Measurements from ENCODE around the gene C3AR1.
"Not testable (repeated sequence)": the region's sequence is repeated elsewhere in the genome, so short reads cannot be mapped to it uniquely, and the experiment has no call there.

Gene C3AR1

DNA sequence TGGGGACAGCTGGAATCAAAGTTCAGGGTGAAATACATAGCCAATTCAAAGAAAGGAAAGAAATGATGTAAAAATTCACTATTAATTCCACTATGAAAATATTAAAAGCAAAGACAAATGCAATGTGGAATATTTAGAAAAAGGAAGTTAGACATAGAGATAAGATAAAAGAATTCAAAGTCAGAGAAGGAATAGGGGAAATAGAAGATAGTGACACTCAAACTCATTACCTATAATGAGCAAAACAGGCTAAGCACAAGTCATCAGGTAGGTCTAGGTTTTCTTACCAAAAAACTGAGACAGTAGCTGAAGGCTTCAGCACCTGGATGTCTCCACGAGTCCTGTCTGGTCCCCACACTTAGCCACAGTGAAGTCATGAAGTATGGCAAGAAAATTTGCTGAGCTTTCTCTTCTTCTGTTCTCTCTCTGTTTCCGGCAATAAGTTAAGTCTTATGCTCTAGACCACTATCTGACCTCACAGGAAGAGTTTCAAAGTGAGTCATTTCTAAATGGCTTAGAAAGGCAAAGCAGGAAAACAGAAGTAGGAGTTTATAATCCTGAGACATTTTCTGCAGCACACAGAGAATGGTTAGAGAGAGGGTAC is at the start of gene C3AR1:
Gene C3AR1, minus strand, starts transcription at position 369 of the 604 bp plus-strand sequence. CDS start 6,174 bp downstream, outside the sequence.
- DNase-seq (ENCODE audit: low read depth in 2 of 2), result no peak

DNA sequence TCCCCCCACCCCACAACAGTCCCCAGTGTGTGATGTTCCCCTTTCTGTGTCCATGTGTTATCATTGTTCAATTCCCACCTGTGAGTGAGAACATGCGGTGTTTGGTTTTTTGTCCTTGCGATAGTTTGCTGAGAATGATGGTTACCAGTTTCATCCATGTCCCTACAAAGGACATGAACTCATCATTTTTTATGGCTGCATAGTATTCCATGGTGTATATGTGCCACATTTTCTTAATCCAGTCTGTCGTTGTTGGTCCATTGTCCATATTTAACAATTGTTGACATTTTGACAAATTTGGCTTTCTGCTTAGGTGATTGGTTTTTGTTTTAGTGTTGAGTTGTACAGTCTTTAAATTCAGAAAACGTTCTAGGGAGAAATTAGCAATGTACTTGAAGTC is 47.0 kb upstream of the C3AR1 start:
- not testable (repeated sequence) for DNase-seq (ENCODE audit: low read depth in 2 of 2)

GRCh38 chr12:8108808-8109398 is 42.7 kb upstream of the C3AR1 start:
- DNase-seq (ENCODE audit: low read depth in 2 of 2), result peak; percentile 38 to 57

DNA sequence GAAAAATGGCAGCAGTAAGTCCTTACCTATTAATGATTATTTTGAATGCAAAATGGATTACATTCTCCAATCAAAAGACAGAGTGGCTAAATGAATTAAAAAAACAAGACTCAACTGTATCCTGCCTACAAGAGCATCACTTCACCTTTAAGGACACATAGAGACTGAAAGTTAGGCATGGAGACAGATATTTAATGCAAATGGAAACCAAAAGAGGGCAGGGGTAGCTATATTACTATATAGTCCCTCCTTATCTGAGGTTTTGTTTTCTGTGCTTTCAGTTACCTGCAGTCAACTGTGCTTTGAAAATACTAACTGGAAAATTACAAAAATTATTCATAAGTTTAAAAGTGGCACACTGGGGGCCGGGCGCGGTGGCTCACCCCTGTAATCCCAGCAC is 33.1 kb upstream of the C3AR1 start:
- no peak for DNase-seq (ENCODE audit: low read depth in 2 of 2)

DNA sequence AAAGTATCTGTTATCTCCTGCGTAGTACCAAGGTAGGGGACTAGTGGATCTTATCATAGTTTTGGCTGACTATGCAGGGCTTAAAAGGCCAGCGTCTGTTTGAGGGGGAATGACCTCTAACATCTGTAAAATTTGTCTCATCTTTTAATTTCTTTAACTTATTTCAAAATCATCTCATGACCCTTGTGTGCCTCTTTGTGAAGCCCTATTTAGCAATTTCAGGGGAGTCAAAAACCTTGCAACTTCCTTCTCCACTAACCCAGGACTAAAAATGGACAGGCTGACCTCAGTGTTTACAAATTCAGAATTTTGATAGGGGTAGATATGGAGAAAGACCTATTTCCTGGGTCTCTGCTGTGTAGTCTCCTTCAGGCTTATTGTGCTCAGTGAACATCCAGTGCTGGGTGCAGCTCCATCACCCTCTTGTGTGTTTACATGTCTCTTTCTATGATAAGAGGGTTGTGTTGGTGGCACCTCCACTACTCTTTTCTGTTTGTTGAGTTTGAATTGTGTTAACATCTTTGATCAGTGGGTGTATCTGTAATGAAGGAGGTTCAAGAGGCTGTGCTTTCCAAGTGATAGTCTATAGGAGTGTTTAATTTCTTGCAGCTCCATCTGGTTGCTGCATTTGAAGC is 30.2 kb upstream of the C3AR1 start:
- no peak for DNase-seq (ENCODE audit: low read depth in 2 of 2)

DNA sequence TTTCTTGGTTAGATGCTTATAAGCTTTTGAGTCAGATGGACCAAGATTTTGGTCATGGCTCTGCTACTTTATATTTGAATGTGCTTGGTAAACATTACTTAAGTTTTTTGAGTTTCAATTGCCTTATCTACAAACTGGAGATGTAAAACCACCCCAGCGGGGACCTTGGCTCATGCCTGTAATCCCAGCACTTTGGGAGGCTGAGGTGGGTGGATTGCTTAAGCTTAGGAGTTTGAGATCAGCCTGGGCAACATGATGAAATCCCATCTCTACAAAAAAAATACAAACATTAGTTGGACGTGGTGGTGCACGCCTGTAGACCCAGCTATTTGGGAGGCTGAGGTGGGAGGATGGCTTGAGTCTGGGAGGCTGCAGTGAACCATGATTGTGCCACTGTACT is 27.1 kb upstream of the C3AR1 start:
- DNase-seq (ENCODE audit: low read depth in 2 of 2), result no peak

GRCh38 chr12:8089716-8090115 is 23.6 kb upstream of the C3AR1 start:
- no peak for DNase-seq (ENCODE audit: low read depth in 2 of 2)

DNA sequence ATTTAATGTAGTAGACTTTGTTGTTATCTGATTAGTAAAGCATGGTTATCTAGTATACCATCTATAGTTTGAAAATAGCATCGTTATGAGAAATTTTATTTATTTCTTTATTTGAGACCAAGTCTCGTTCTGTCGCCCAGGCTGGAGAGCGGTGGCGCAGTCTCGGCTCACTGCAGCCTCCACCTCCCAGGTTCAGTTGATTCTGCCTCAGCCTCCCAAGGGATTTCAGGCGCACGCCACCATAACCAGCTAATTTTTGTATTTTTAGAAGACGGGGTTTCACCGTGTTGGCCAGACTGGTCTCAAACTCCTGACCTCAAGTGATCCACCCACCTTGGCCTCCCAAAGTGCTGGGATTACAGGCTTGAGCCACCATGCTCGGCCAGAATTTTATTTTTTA is 23.1 kb upstream of the C3AR1 start:
- DNase-seq (ENCODE audit: low read depth in 2 of 2), result not testable (repeated sequence)

DNA sequence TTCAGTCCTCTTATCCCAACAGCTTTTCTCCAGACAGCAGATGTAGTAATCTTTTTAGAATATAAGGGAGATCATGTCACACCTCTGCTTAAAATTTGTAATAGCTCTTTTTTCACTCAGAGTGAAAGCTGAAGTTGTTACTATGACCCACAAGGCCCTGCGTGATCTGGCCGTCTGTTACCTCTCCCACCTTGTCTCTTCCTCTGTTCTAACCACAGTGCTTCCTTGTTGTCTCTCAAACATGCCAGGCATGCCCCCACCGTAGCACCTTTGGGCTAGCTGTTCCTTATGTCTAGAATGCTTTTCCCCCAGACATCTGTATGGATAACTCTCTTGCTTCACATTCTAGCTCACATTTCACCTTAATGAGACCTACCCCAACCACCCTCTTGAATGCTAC is 22.4 kb upstream of the C3AR1 start:
- DNase-seq (ENCODE audit: low read depth in 2 of 2), result no peak

- DNase-seq (ENCODE audit: low read depth in 2 of 2), result no peak
These were observed 21.5 kb upstream of the C3AR1 start for GRCh38 chr12:8087666-8088065.

- DNase-seq (ENCODE audit: low read depth in 2 of 2), result not testable (repeated sequence)
These were observed 18.2 kb upstream of the C3AR1 start for GRCh38 chr12:8084351-8084750.

GRCh38 chr12:8082808-8083100 is 16.6 kb upstream of the C3AR1 start:
- DNase-seq (ENCODE audit: low read depth in 2 of 2), result no peak

GRCh38 chr12:8081251-8081920 is 15.2 kb upstream of the C3AR1 start:
- no peak for DNase-seq (ENCODE audit: low read depth in 2 of 2)

- no peak for DNase-seq (ENCODE audit: low read depth in 2 of 2)
These were observed 14.0 kb upstream of the C3AR1 start for GRCh38 chr12:8080120-8080519.

DNA sequence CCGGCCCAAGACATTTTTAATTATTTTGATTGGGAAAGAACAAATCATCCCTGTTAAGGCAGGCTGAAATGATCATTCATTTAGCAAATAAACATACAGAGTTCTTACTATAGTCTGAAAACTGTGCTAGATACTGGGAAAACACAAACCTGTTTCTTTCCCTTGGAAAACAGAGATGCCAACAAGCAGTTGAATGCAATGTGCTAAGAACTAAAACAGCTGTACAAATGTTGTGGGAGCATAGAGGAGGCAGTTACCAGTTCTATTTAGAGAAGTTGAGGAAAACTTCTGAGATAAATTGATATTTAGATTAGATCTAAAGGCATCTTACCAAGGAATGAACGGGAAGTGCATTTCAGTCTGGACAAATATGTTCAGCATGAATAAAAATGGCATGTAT is 12.8 kb upstream of the C3AR1 start:
- DNase-seq (ENCODE audit: low read depth in 2 of 2), result no peak

DNA sequence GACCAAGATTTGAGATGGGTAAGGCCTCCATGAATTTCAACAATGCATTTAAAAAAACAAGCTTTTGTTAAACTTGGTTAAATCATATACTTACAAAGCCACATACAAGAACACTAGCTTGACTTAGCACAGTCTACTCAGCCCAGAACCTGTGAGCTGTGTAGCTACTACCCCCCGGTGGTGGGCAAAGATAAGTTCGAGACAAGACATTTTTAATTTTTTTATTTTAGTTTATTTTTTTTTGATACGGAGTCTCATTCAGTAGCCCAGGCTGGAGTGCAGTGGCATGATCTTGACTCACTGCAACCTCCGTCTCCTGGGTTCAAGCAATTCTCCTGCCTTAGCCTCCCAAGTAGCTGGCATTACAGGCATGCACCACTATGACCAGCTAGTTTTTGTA is 12.2 kb upstream of the C3AR1 start:
- DNase-seq (ENCODE audit: low read depth in 2 of 2), result peak; percentile 19 to 42

DNA sequence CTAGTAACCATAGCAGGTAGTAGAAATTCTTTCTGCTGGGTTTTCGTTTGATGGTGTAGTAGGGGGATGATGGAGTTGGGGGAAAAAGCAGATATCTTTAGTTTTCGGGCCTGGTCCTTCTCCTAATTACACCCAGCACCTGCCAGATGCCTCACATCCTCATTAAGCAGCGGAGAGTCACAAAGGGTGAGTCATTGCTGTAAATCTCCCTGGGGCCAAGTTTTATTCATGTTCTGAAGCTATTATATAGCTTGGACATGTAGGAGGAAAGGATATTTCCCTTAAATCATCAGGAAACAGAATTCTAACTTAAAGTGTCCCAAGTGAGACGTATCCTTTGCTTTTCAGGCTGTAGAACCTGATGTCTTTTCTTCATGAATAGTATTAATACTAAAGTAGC is 11.0 kb upstream of the C3AR1 start:
- DNase-seq (ENCODE audit: low read depth in 2 of 2), result no peak

DNA sequence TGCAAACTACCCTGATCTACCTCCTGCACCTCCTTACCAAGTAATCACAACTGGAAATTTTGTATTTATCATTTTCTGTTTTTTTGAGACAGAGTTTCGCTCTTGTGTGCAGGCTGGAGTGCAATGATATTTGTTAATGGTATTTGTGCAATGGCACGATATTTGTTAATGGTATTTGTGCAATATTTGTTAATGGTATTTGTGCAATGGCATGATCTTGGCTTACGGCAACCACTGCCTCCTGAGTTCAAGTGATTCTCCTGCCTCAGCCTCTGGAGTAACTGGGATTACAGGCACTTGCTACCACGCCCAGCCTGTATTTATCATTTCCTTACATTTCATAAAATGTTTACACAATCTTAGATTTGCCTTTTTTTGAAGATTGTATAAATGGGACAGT is 10.2 kb upstream of the C3AR1 start:
- no peak for DNase-seq (ENCODE audit: low read depth in 2 of 2)

DNA sequence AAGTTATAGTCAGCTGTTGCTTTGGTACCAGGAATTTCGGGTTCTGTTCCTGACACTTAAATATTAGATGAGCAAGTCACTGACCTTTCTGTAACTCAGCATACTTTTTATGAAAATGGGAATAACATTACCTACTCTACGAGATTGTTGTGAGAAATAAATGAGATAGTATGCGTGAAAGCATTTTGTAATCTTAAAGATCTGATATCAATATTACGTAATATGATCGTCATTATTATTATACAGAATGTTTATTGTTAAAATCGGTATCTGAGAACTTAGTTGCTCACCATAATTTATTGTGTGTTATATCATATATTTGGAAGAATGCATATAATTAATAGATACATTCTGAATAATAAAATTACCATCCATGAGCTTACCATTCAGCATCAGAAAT is 9.8 kb upstream of the C3AR1 start:
- no peak for DNase-seq (ENCODE audit: low read depth in 2 of 2)

- DNase-seq (ENCODE audit: low read depth in 2 of 2), result not testable (repeated sequence)
These were observed 5.7 kb upstream of the C3AR1 start for GRCh38 chr12:8071820-8072219.

DNA sequence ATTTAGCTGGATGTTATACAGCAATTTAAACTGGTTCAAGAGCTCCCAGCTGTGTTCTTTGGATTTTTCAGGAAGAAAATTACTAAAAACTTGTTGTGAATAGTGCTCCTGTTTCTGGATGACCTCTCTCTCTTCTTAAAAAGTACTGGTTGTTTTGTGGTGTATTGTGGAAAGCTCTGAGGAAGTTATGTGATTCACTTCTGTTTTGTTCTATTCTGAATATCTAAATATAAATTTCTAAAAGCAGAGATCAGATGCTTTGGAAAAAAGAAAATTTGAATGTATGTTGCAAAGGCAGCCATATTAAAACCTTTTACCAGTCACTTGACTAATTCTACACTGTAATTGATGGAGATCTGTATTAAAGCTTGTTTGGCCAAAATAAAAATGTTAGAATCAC is 3.4 kb upstream of the C3AR1 start:
- no peak for DNase-seq (ENCODE audit: low read depth in 2 of 2)

GRCh38 chr12:8064131-8064530 is 2.0 kb downstream of the C3AR1 start:
- no peak for DNase-seq (ENCODE audit: low read depth in 2 of 2)

- no peak for DNase-seq (ENCODE audit: low read depth in 2 of 2)
These were observed 7.7 kb downstream of the C3AR1 start for GRCh38 chr12:8058506-8058905.

All from stimulated activated CD4-positive, alpha-beta T cell treated with anti-CD3 and anti-CD28 coated beads, Interleukin-1b, Interleukin-23, amount 100 ng/mL, for 1 hour (primary cell).